WTC11 (cell line): ENCODE measurements around the gene SYNE4. TPM values are rescaled to one million over a fixed set of nuclear protein-coding genes. Genes with fewer than 3 reads are reported as not detected.

ENCODE experiments used
- ATAC-seq: fragments of 200-7000 bp; cut with Tn5 transposase; 2 replicates; pipeline ENCODE4 v1.10.0; 2021; ENCODE audit warnings: mild to moderate bottlenecking, moderate library complexity
- CTCF ChIA-PET: fragments of 300-600 bp; sonication (Branson Sonifier 250); formaldehyde crosslinking; loops from one replicate; lab custom pipeline; 2021; ENCODE audit warnings: antibody characterized with exemption; lab: Charles Lee
- POLR2A ChIA-PET: fragments of 350-600 bp; sonication (Branson Sonifier 250); formaldehyde crosslinking; loops from one replicate; lab custom pipeline; 2021; ENCODE audit warnings: antibody characterized with exemption; lab: Charles Lee
- DNase-seq: peaks from one replicate; pipeline ENCODE4 v3.0.0; 2021; ENCODE audit warnings: low spot score
- H3K27ac Mint-ChIP-seq: 2 replicates; pipeline ENCODE4 v1.8.0; 2021; ENCODE audit warnings: mixed read lengths
- H3K27me3 Mint-ChIP-seq: 2 replicates; pipeline ENCODE4 v1.8.0; 2021; ENCODE audit warnings: low read depth, mild to moderate bottlenecking, moderate library complexity, mixed read lengths
- H3K36me3 Mint-ChIP-seq: 2 replicates; pipeline ENCODE4 v1.8.0; 2021; ENCODE audit warnings: mixed read lengths
- H3K4me1 Mint-ChIP-seq: 2 replicates; pipeline ENCODE4 v1.8.0; 2022; ENCODE audit warnings: mixed read lengths
- H3K4me3 Mint-ChIP-seq: 2 replicates; pipeline ENCODE4 v1.8.0; 2021; ENCODE audit warnings: mild to moderate bottlenecking, moderate library complexity, mixed read lengths
- H3K9me3 Mint-ChIP-seq: 2 replicates; pipeline ENCODE4 v1.8.0; 2021; ENCODE audit warnings: mixed read lengths
- ATF1 ChIP-seq: sonication (generic); formaldehyde crosslinking; IDR thresholded peaks from 2 replicates; pipeline ENCODE4 v1.8.1; 2023; ENCODE audit warnings: mild to moderate bottlenecking, moderate library complexity, missing genetic modification reagents
- CREM ChIP-seq: sonication (generic); formaldehyde crosslinking; IDR thresholded peaks from 2 replicates; pipeline ENCODE4 v1.8.1; 2022; ENCODE audit warnings: mild to moderate bottlenecking, missing genetic modification reagents, moderate library complexity
- ETV6 ChIP-seq: sonication (generic); formaldehyde crosslinking; IDR thresholded peaks from 2 replicates; pipeline ENCODE4 v1.8.1; 2022; ENCODE audit warnings: mild to moderate bottlenecking, missing genetic modification reagents
- GRHL2 ChIP-seq: fragments of 250-450 bp; sonication (Bioruptor Pico); IDR thresholded peaks from 2 replicates; pipeline ENCODE4 v1.8.0; 2022; ENCODE audit warnings: mild to moderate bottlenecking, moderate library complexity; ENCODE audit not compliant: insufficient replicate concordance, severe bottlenecking
- GTF2I ChIP-seq: fragments of 250-450 bp; sonication (Bioruptor Pico); conservative IDR thresholded peaks from 2 replicates; pipeline ENCODE4 v1.4.0; 2021; ENCODE audit warnings: mild to moderate bottlenecking
- IRF2 ChIP-seq: sonication (generic); formaldehyde crosslinking; IDR thresholded peaks from 2 replicates; pipeline ENCODE4 v1.8.0; 2022; ENCODE audit warnings: low read depth, missing genetic modification reagents, borderline replicate concordance
- TP53 ChIP-seq: sonication (generic); formaldehyde crosslinking; IDR thresholded peaks from 2 replicates; pipeline ENCODE4 v1.8.1; 2023; ENCODE audit warnings: mild to moderate bottlenecking, missing genetic modification reagents
- ZNF219 ChIP-seq: sonication (generic); formaldehyde crosslinking; IDR thresholded peaks from 2 replicates; pipeline ENCODE4 v1.8.0; 2023; ENCODE audit warnings: missing genetic modification reagents, mild to moderate bottlenecking, borderline replicate concordance
- total RNA-seq: library from RNA; stranded (reverse); gene quantifications from 3 replicates; pipeline ENCODE4 v1.2.3, GENCODE V29; 2021
- TF ChIP-seq, protein P1 (sequence below): sonication (generic); formaldehyde crosslinking; IDR thresholded peaks from 2 replicates; pipeline ENCODE4 v1.8.0; 2023; ENCODE audit warnings: missing genetic modification reagents, mild to moderate bottlenecking, borderline replicate concordance
- TF ChIP-seq, protein P2 (sequence below): sonication (generic); formaldehyde crosslinking; IDR thresholded peaks from 2 replicates; pipeline ENCODE4 v1.8.0; 2022; ENCODE audit warnings: mild to moderate bottlenecking, missing genetic modification reagents
- TF ChIP-seq, protein P3 (sequence below): fragments of 200-600 bp; IDR thresholded peaks from 2 replicates; pipeline ENCODE4 v1.8.0; 2022; ENCODE audit warnings: antibody characterized with exemption
- TF ChIP-seq, protein P4 (sequence below): sonication (generic); formaldehyde crosslinking; IDR thresholded peaks from 2 replicates; pipeline ENCODE4 v1.8.1; 2023; ENCODE audit warnings: mild to moderate bottlenecking, missing genetic modification reagents, moderate library complexity
- TF ChIP-seq, protein P5 (sequence below): sonication (generic); formaldehyde crosslinking; IDR thresholded peaks from 2 replicates; pipeline ENCODE4 v1.8.1; 2023; ENCODE audit warnings: mild to moderate bottlenecking, missing genetic modification reagents
- TF ChIP-seq, protein P6 (sequence below): fragments of 250-450 bp; sonication (Bioruptor Pico); IDR thresholded peaks from 2 replicates; pipeline ENCODE4 v2.1.2; 2022; ENCODE audit warnings: mild to moderate bottlenecking, moderate library complexity

The SYNE4 gene
- total RNA-seq, 1 experiment from 2014 or later: 17.6 TPM

DNA sequence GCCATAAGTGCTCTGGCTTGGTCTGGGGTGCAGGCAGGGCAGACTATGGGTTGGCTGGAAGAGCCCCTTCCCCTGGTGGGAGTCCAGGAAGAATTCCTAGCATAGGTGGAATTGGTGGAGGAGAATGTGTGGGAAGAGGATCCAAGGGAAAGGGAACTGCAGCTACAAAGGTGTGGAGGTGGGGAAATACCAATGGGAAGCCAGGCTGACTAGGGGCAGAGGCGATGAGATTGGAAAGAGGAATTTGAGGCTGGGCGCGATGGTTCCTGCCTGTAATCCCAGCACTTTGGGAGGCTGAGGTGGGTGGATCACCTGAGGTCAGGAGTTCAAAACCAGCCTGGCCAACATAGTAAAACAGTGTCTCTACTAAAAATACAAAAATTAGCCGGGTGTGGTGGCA is 18.5 kb downstream of the SYNE4 start:
- H3K27me3 Mint-ChIP-seq: peaks cover 44% of the 10 kb centered on the region
- peaks cover 5% of the 10 kb centered on the region; the same call in 1 of the 2 replicates for H3K4me1 Mint-ChIP-seq
- peaks cover 5% of the 10 kb centered on the region; the same call in 1 of the 2 replicates for H3K9me3 Mint-ChIP-seq
- no peak for ATAC-seq
- no peak overlapping the region for H3K4me3 Mint-ChIP-seq
- ChIA-PET POLR2A (no interaction called here), CTCF (interaction anchor here (1.1 kb wide), 1 partner anchor 120 kb away, joined by 3 read pairs; no protein-coding TSS in a partner anchor)
- DNase-seq: no peak
- TF ChIP-seq, protein P1, sequence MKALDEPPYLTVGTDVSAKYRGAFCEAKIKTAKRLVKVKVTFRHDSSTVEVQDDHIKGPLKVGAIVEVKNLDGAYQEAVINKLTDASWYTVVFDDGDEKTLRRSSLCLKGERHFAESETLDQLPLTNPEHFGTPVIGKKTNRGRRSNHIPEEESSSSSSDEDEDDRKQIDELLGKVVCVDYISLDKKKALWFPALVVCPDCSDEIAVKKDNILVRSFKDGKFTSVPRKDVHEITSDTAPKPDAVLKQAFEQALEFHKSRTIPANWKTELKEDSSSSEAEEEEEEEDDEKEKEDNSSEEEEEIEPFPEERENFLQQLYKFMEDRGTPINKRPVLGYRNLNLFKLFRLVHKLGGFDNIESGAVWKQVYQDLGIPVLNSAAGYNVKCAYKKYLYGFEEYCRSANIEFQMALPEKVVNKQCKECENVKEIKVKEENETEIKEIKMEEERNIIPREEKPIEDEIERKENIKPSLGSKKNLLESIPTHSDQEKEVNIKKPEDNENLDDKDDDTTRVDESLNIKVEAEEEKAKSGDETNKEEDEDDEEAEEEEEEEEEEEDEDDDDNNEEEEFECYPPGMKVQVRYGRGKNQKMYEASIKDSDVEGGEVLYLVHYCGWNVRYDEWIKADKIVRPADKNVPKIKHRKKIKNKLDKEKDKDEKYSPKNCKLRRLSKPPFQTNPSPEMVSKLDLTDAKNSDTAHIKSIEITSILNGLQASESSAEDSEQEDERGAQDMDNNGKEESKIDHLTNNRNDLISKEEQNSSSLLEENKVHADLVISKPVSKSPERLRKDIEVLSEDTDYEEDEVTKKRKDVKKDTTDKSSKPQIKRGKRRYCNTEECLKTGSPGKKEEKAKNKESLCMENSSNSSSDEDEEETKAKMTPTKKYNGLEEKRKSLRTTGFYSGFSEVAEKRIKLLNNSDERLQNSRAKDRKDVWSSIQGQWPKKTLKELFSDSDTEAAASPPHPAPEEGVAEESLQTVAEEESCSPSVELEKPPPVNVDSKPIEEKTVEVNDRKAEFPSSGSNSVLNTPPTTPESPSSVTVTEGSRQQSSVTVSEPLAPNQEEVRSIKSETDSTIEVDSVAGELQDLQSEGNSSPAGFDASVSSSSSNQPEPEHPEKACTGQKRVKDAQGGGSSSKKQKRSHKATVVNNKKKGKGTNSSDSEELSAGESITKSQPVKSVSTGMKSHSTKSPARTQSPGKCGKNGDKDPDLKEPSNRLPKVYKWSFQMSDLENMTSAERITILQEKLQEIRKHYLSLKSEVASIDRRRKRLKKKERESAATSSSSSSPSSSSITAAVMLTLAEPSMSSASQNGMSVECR (CRISPR knock-in tag): no peak
- TF ChIP-seq GRHL2 (CRISPR knock-in tag) (no peak), IRF2 (CRISPR knock-in tag) (no peak), CREM (CRISPR knock-in tag) (no peak), ZNF219 (CRISPR knock-in tag) (no peak)
- TF ChIP-seq, protein P2, sequence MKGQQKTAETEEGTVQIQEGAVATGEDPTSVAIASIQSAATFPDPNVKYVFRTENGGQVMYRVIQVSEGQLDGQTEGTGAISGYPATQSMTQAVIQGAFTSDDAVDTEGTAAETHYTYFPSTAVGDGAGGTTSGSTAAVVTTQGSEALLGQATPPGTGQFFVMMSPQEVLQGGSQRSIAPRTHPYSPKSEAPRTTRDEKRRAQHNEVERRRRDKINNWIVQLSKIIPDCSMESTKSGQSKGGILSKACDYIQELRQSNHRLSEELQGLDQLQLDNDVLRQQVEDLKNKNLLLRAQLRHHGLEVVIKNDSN: no peak
- TF ChIP-seq, protein P3, sequence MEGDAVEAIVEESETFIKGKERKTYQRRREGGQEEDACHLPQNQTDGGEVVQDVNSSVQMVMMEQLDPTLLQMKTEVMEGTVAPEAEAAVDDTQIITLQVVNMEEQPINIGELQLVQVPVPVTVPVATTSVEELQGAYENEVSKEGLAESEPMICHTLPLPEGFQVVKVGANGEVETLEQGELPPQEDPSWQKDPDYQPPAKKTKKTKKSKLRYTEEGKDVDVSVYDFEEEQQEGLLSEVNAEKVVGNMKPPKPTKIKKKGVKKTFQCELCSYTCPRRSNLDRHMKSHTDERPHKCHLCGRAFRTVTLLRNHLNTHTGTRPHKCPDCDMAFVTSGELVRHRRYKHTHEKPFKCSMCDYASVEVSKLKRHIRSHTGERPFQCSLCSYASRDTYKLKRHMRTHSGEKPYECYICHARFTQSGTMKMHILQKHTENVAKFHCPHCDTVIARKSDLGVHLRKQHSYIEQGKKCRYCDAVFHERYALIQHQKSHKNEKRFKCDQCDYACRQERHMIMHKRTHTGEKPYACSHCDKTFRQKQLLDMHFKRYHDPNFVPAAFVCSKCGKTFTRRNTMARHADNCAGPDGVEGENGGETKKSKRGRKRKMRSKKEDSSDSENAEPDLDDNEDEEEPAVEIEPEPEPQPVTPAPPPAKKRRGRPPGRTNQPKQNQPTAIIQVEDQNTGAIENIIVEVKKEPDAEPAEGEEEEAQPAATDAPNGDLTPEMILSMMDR: no peak
- TF ChIP-seq, protein P4, sequence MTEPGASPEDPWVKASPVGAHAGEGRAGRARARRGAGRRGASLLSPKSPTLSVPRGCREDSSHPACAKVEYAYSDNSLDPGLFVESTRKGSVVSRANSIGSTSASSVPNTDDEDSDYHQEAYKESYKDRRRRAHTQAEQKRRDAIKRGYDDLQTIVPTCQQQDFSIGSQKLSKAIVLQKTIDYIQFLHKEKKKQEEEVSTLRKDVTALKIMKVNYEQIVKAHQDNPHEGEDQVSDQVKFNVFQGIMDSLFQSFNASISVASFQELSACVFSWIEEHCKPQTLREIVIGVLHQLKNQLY (CRISPR knock-in tag): no peak
- TF ChIP-seq, protein P5, sequence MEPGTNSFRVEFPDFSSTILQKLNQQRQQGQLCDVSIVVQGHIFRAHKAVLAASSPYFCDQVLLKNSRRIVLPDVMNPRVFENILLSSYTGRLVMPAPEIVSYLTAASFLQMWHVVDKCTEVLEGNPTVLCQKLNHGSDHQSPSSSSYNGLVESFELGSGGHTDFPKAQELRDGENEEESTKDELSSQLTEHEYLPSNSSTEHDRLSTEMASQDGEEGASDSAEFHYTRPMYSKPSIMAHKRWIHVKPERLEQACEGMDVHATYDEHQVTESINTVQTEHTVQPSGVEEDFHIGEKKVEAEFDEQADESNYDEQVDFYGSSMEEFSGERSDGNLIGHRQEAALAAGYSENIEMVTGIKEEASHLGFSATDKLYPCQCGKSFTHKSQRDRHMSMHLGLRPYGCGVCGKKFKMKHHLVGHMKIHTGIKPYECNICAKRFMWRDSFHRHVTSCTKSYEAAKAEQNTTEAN (CRISPR knock-in tag): no peak
- no peak overlapping the region for H3K27ac Mint-ChIP-seq
- H3K36me3 Mint-ChIP-seq: no peaks in the 10 kb centered on the region

DNA sequence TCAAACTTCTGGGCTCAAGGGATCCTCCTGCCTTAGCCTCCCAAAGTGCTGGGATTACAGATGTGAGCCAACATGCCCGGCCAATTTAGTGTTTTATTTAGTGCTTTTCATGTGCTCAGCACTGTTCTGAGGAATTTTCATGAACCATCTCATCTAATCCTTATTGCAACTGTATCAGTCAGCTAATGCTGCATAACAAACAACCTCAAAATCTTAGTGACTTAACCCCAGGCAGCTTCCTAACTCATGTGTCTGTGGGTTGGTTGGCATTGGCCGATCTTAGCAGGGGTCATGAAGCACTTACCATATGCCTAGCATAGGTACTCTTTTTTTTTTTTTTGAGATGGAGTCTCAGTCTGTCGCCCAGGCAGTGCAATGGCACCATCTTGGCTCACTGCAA is 19.8 kb downstream of the SYNE4 start:
- peaks cover 5% of the 10 kb centered on the region; the same call in 1 of the 2 replicates for H3K9me3 Mint-ChIP-seq
- ATAC-seq: no peak
- DNase-seq: no peak
- peaks cover 3% of the 10 kb centered on the region; the same call in 1 of the 2 replicates for H3K4me1 Mint-ChIP-seq
- ChIA-PET POLR2A (interaction anchor here (0.7 kb wide), 1 partner anchor 39 kb away, joined by 3 read pairs; no protein-coding TSS in a partner anchor), CTCF (no interaction called here)
- no peak overlapping the region for H3K27ac Mint-ChIP-seq
- H3K27me3 Mint-ChIP-seq: peaks cover 57% of the 10 kb centered on the region
- TF ChIP-seq, protein P6, sequence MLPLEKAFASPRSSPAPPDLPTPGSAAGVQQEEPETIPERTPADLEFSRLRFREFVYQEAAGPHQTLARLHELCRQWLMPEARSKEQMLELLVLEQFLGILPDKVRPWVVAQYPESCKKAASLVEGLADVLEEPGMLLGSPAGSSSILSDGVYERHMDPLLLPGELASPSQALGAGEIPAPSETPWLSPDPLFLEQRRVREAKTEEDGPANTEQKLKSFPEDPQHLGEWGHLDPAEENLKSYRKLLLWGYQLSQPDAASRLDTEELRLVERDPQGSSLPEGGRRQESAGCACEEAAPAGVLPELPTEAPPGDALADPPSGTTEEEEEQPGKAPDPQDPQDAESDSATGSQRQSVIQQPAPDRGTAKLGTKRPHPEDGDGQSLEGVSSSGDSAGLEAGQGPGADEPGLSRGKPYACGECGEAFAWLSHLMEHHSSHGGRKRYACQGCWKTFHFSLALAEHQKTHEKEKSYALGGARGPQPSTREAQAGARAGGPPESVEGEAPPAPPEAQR: no peak
- TF ChIP-seq, protein P5 (CRISPR knock-in tag): no peak
- TF ChIP-seq GTF2I (CRISPR knock-in tag): 0 out of 2 replicates have a peak, but pooled peaks have one; percentile 17
- no peak for TF ChIP-seq ETV6 (CRISPR knock-in tag)
- TF ChIP-seq TP53 (CRISPR knock-in tag): no peak
- no peak for TF ChIP-seq ATF1
- H3K36me3 Mint-ChIP-seq: no peaks in the 10 kb centered on the region
- H3K4me3 Mint-ChIP-seq: no peak overlapping the region
